GM12878 (cell line): ENCODE data around the gene PALLD. TPM values are rescaled to one million over a fixed set of nuclear protein-coding genes. Genes with fewer than 3 reads are reported as not detected.

ENCODE experiments used
- ASH2L ChIP-seq: fragments of 300-600, 200-600 bp; sonication (generic); IDR thresholded peaks from 2 replicates; pipeline ENCODE4 v1.6.1; 2017; ENCODE audit warnings: low read depth, mild to moderate bottlenecking, borderline replicate concordance
- BCL11A ChIP-seq: IDR thresholded peaks from 2 replicates; pipeline ENCODE4 v1.6.1; 2011; ENCODE audit warnings: low read depth, low read length
- CHD2 ChIP-seq: IDR thresholded peaks from 2 replicates; pipeline ENCODE4 v1.6.1; 2011; ENCODE audit warnings: low read depth, low read length, improper control_type of control experiment, borderline replicate concordance
- DPF2 ChIP-seq: fragments of 450-650 bp; IDR thresholded peaks from 2 replicates; pipeline ENCODE4 v1.6.1; 2017; ENCODE audit warnings: mild to moderate bottlenecking
- EP300 ChIP-seq, 2 experiments: fragments of 150-350 bp in 1 of 2; IDR thresholded peaks; 2 replicates each; pipeline ENCODE4 v1.6.1; 2011 to 2012; ENCODE audit warnings: low read depth in 2 of 2, low read length in 2 of 2, borderline replicate concordance in 1 of 2, improper control_type of control experiment in 1 of 2, inconsistent platforms in 1 of 2; ENCODE audit not compliant: control insufficient read depth in 1 of 2
- IKZF2 ChIP-seq, 2 experiments: fragments of 450-650 bp; IDR thresholded peaks; 2 replicates each; pipeline ENCODE4 v1.6.1; 2017; ENCODE audit warnings: mild to moderate bottlenecking in 2 of 2, moderate library complexity in 2 of 2
- IRF4 ChIP-seq: IDR thresholded peaks from 2 replicates; pipeline ENCODE4 v1.6.1; 2011; ENCODE audit warnings: low read depth, low read length
- JUND ChIP-seq: IDR thresholded peaks from 2 replicates; pipeline ENCODE4 v1.6.1; 2012; ENCODE audit warnings: low read depth, mild to moderate bottlenecking, low read length, improper control_type of control experiment, moderate library complexity
- MEF2A ChIP-seq: IDR thresholded peaks from 2 replicates; pipeline ENCODE4 v1.6.1; 2011; ENCODE audit warnings: low read depth, mild to moderate bottlenecking, low read length, moderate library complexity; ENCODE audit not compliant: insufficient read depth
- MXI1 ChIP-seq: fragments of 150-350 bp; IDR thresholded peaks from 2 replicates; pipeline ENCODE4 v1.6.1; 2011; ENCODE audit warnings: low read depth, mild to moderate bottlenecking, inconsistent platforms, low read length, improper control_type of control experiment
- MYB ChIP-seq: fragments of 150-350 bp; IDR thresholded peaks from 2 replicates; pipeline ENCODE4 v1.6.1; 2014; ENCODE audit warnings: mild to moderate bottlenecking, low read depth, low read length, borderline replicate concordance
- NR2C2 ChIP-seq: IDR thresholded peaks from 2 replicates; pipeline ENCODE4 v1.6.1; 2011; ENCODE audit warnings: borderline replicate concordance, low read depth; ENCODE audit not compliant: control insufficient read depth, insufficient read length
- PAX8 ChIP-seq: fragments of 450-650 bp; IDR thresholded peaks from 2 replicates; pipeline ENCODE4 v1.6.1; 2017; ENCODE audit warnings: mild to moderate bottlenecking, moderate library complexity
- PML ChIP-seq: IDR thresholded peaks from 2 replicates; pipeline ENCODE4 v1.6.1; 2012; ENCODE audit warnings: low read length, inconsistent platforms
- SMAD1 ChIP-seq: fragments of 450-650 bp; IDR thresholded peaks from 2 replicates; pipeline ENCODE4 v1.6.1; 2018; ENCODE audit warnings: mild to moderate bottlenecking, low read depth; ENCODE audit not compliant: partially characterized antibody
- SUZ12 ChIP-seq: fragments of 200-600 bp; sonication (generic); IDR thresholded peaks from one replicate; pipeline ENCODE4 v1.6.1; 2018; ENCODE audit warnings: antibody characterized with exemption, mild to moderate bottlenecking; ENCODE audit not compliant: unreplicated experiment
- TAF1 ChIP-seq: IDR thresholded peaks from 2 replicates; pipeline ENCODE4 v1.6.1; 2011; ENCODE audit warnings: mild to moderate bottlenecking, low read depth, low read length, borderline replicate concordance
- ZNF274 ChIP-seq: IDR thresholded peaks from one replicate; pipeline ENCODE4 v1.8.0; 2011; ENCODE audit not compliant: insufficient read length, insufficient read depth
- polyA plus RNA-seq, 11 experiments: library from polyadenylated mRNA; depleted of rRNA in 4 of 11; unstranded in 6 of 11; stranded (reverse) in 5 of 11; fragments of >200 nt; fragmentation: Nextera tagmentation in 4 of 11; fragmentation: Illumina TruSeq in 1 of 11; extraction: Ambion mirVana in 4 of 11; extraction: Trizol in 1 of 11; gene quantifications; 1 replicate in 1 of 11; 2 replicates in 10 of 11; pipeline versions ENCODE4 v1.2.1 to v1.2.3, GENCODE V29; 2011 to 2016; ENCODE audit warnings: inconsistent platforms in 2 of 11, missing spikeins in 2 of 11, low read depth in 1 of 11
- total RNA-seq, 4 experiments: library from RNA; depleted of rRNA in 3 of 4; stranded (reverse); fragments of >200 nt in 3 of 4; fragmentation: Illumina TruSeq in 1 of 4; extraction: Trizol in 1 of 4; gene quantifications; 2 replicates each; pipeline versions ENCODE4 v1.2.1 to v1.2.3, GENCODE V29; 2013 to 2021
- TF ChIP-seq, protein P1 (sequence below): fragments of 450-650 bp; IDR thresholded peaks from 2 replicates; pipeline ENCODE4 v1.6.1; 2017; ENCODE audit warnings: mild to moderate bottlenecking, low read depth, inconsistent platforms; ENCODE audit not compliant: poor library complexity, severe bottlenecking
- TF ChIP-seq, protein P2 (sequence below): fragments of 450-650 bp; IDR thresholded peaks from 2 replicates; pipeline ENCODE4 v1.6.1; 2014; ENCODE audit warnings: mild to moderate bottlenecking
- TF ChIP-seq, protein P3 (sequence below): IDR thresholded peaks from 2 replicates; pipeline ENCODE4 v1.6.1; 2012; ENCODE audit warnings: low read depth, low read length, improper control_type of control experiment
- TF ChIP-seq, protein P4 (sequence below): fragments of 450-650 bp; IDR thresholded peaks from 2 replicates; pipeline ENCODE4 v1.6.1; 2017; ENCODE audit warnings: mild to moderate bottlenecking, moderate library complexity

Gene PALLD
- total and polyA plus RNA-seq, 10 of the 15 experiments (the other 5 are each of a cell fraction or from before 2014, with no cell fraction given): 1.0 to 7.7 (median 1.7) TPM

DNA sequence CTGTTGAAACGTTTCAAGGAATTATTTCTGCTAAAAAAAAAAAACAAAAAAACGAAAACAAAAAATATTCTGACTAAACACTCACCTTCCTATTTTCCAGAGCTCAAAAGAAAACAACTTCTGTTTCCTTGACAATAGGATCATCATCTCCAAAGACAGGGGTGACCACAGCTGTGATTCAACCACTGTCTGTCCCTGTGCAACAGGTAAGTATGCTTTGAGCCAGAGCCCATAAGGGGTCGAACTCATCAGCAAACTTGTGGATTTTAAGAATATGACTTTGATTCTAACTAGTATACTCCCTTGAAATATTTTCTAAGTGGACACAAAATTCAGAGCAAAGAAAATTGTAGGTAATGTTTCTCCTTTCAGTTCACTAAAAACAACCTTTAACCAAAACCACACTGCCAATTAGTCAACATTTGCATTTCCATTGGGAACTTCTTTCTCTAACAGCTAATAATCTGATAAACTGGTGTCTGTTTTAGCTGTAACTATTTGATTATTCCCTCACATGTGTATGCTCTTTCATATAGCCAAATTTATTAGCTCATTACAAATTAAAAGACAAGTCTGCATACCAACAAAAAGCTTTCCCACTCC is 186.1 kb downstream of the PALLD start (continued):
- TF ChIP-seq, protein P1, sequence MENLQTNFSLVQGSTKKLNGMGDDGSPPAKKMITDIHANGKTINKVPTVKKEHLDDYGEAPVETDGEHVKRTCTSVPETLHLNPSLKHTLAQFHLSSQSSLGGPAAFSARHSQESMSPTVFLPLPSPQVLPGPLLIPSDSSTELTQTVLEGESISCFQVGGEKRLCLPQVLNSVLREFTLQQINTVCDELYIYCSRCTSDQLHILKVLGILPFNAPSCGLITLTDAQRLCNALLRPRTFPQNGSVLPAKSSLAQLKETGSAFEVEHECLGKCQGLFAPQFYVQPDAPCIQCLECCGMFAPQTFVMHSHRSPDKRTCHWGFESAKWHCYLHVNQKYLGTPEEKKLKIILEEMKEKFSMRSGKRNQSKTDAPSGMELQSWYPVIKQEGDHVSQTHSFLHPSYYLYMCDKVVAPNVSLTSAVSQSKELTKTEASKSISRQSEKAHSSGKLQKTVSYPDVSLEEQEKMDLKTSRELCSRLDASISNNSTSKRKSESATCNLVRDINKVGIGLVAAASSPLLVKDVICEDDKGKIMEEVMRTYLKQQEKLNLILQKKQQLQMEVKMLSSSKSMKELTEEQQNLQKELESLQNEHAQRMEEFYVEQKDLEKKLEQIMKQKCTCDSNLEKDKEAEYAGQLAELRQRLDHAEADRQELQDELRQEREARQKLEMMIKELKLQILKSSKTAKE: no peak
- TF ChIP-seq NR2C2 (no peak), IKZF2 (IDR thresholded peaks at IDR 0.05) (peak in 1 of 2 experiments; percentile 64), ASH2L (no peak), EP300 (IDR thresholded peaks at IDR 0.05; ENCODE audit: borderline replicate concordance in 1 of 2, control insufficient read depth in 1 of 2, low read depth in 2 of 2, low read length in 2 of 2) (peak; percentile 48 to 62; a peak in 1 of 4 replicates), PML (no peak), MYB (no peak), IRF4 (no peak), DPF2 (peak; percentile 65), JUND (no peak), CHD2 (no peak), SMAD1 (no peak), ZNF274 (no peak), SUZ12 (no peak), MEF2A (no peak), TAF1 (no peak), BCL11A (peak; percentile 56; the same call in 1 of the 2 replicates), MXI1 (no peak), PAX8 (no peak)
- TF ChIP-seq, protein P2, sequence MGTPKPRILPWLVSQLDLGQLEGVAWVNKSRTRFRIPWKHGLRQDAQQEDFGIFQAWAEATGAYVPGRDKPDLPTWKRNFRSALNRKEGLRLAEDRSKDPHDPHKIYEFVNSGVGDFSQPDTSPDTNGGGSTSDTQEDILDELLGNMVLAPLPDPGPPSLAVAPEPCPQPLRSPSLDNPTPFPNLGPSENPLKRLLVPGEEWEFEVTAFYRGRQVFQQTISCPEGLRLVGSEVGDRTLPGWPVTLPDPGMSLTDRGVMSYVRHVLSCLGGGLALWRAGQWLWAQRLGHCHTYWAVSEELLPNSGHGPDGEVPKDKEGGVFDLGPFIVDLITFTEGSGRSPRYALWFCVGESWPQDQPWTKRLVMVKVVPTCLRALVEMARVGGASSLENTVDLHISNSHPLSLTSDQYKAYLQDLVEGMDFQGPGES: no peak
- TF ChIP-seq, protein P3, sequence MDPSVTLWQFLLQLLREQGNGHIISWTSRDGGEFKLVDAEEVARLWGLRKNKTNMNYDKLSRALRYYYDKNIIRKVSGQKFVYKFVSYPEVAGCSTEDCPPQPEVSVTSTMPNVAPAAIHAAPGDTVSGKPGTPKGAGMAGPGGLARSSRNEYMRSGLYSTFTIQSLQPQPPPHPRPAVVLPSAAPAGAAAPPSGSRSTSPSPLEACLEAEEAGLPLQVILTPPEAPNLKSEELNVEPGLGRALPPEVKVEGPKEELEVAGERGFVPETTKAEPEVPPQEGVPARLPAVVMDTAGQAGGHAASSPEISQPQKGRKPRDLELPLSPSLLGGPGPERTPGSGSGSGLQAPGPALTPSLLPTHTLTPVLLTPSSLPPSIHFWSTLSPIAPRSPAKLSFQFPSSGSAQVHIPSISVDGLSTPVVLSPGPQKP: no peak
- TF ChIP-seq, protein P4, sequence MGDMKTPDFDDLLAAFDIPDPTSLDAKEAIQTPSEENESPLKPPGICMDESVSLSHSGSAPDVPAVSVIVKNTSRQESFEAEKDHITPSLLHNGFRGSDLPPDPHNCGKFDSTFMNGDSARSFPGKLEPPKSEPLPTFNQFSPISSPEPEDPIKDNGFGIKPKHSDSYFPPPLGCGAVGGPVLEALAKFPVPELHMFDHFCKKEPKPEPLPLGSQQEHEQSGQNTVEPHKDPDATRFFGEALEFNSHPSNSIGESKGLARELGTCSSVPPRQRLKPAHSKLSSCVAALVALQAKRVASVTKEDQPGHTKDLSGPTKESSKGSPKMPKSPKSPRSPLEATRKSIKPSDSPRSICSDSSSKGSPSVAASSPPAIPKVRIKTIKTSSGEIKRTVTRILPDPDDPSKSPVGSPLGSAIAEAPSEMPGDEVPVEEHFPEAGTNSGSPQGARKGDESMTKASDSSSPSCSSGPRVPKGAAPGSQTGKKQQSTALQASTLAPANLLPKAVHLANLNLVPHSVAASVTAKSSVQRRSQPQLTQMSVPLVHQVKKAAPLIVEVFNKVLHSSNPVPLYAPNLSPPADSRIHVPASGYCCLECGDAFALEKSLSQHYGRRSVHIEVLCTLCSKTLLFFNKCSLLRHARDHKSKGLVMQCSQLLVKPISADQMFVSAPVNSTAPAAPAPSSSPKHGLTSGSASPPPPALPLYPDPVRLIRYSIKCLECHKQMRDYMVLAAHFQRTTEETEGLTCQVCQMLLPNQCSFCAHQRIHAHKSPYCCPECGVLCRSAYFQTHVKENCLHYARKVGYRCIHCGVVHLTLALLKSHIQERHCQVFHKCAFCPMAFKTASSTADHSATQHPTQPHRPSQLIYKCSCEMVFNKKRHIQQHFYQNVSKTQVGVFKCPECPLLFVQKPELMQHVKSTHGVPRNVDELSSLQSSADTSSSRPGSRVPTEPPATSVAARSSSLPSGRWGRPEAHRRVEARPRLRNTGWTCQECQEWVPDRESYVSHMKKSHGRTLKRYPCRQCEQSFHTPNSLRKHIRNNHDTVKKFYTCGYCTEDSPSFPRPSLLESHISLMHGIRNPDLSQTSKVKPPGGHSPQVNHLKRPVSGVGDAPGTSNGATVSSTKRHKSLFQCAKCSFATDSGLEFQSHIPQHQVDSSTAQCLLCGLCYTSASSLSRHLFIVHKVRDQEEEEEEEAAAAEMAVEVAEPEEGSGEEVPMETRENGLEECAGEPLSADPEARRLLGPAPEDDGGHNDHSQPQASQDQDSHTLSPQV: no peak
